Adrenal gland (tissue), 12 donors: Measurements from ENCODE around the gene SLC35E2B. TPM values are rescaled to one million over a fixed set of nuclear protein-coding genes. Genes with fewer than 3 reads are reported as not detected.
A peak's percentile ranks its signal among the peaks of the same experiment; 100 is the strongest.
"Not testable (repeated sequence)": the region's sequence is repeated elsewhere in the genome, so short reads cannot be mapped to it uniquely, and the experiment has no call there.

ENCODE experiments used
- DNase-seq, 7 donors: peaks; one replicate each; pipeline ENCODE4 v3.0.0-alpha.2; 2019 to 2020
- H3K27ac ChIP-seq, 5 donors: fragments of 200-600 bp; sonication (generic) in 4 of 5; 1 replicate in 3 of 5; 2 replicates in 2 of 5; pipeline versions ENCODE4 v1.5.1 to v1.8.0; 2016 to 2020; ENCODE audit warnings: mild to moderate bottlenecking in 1 of 5
- H3K27me3 ChIP-seq: fragments of 200-600 bp; 2 replicates; pipeline ENCODE4 v1.8.0; 2021
- H3K36me3 ChIP-seq, 2 donors: fragments of 200-600 bp; replicated peaks in 1 of 2; 1 replicate in 1 of 2; 2 replicates in 1 of 2; pipeline versions ENCODE4 v1.5.1 to v1.8.0; 2018 to 2022
- H3K4me1 ChIP-seq, 2 donors: fragments of 200-600 bp; replicated peaks in 1 of 2; 1 replicate in 1 of 2; 2 replicates in 1 of 2; pipeline versions ENCODE4 v1.5.1 to v1.8.0; 2018 to 2021
- H3K4me3 ChIP-seq, 4 donors: fragments of 200-600 bp; sonication (generic) in 3 of 4; one replicate each; pipeline ENCODE4 v1.5.1; 2016 to 2018
- H3K9me3 ChIP-seq, 3 donors: fragments of 200-600 bp; sonication (generic) in 1 of 3; replicated peaks in 1 of 3; 1 replicate in 2 of 3; 2 replicates in 1 of 3; pipeline versions ENCODE4 v1.5.1 to v1.8.0; 2016 to 2021
- CTCF ChIP-seq, 6 experiments: fragments of 450-650 bp in 4 of 6; fragments of 200-600 bp in 2 of 6; sonication (generic) in 1 of 6; IDR thresholded peaks; 1 replicate in 5 of 6; 2 replicates in 1 of 6; pipeline versions ENCODE4 v1.5.1 to v1.8.0; 2016 to 2021; ENCODE audit warnings: antibody characterized with exemption in 6 of 6, mild to moderate bottlenecking in 2 of 6, moderate library complexity in 1 of 6
- POLR2A ChIP-seq, 2 donors: fragments of 450-650 bp; IDR thresholded peaks; one replicate each; pipeline ENCODE4 v1.6.1; 2017; ENCODE audit warnings: antibody characterized with exemption in 2 of 2, mild to moderate bottlenecking in 2 of 2, moderate library complexity in 1 of 2
- WGBS, 4 donors: extraction: QIAGEN DNeasy Blood & Tissue Kit in 2 of 4; methylation state at CpG; one replicate each; pipeline versions ENCODE4 v1.1.5 to v1.1.7; 2013 to 2017; 5-methylcytosine and 5-hydroxymethylcytosine counted together
- intact Hi-C, 2 donors: fragments of 100-400 bp; cut with DNase I; formaldehyde crosslinking; loops; one replicate each; pipeline versions ENCODE4 v1.14.1 to v1.15.0; 2022 to 2023
- polyA plus RNA-seq, 3 donors: library from polyadenylated mRNA; stranded (reverse); fragments of 200-250 nt in 2 of 3; fragments of 350-450 nt in 1 of 3; fragmentation: Illumina TruSeq in 1 of 3; extraction: RNeasy Lipid Tissue Mini Kit (QIAGEN cat#74804) in 1 of 3; gene quantifications; one replicate each; pipeline ENCODE4 v1.2.3, GENCODE V29; 2013 to 2014
- total RNA-seq, 9 donors: library from RNA; depleted of rRNA in 4 of 9; stranded (reverse); fragments of >200 nt in 4 of 9; fragments of 120-200 nt in 1 of 9; fragmentation: NEBNext Ultra II Directional in 1 of 9; extraction: Animal tissue kit (Norgen Biotek cat#: 25700) in 1 of 9; gene quantifications; one replicate each; pipeline versions ENCODE4 v1.1.0 to v1.2.4, GENCODE V29; 2013 to 2023
- donor health status: healthy with polysubstance abuse.
- donor health status: Bipolar disorder and iron deficiency.
- donor health status: DM: yes; HTN: yes; CAD: no.
- donor health status: DM: no; HTN: no; CAD: no.
- donor health status: DM: no; HTN: no; CAD: no.
- donor health status: DM: yes; HTN: yes; CAD: no.

Gene SLC35E2B
- total and polyA plus RNA-seq, 12 donors: 11.2 to 89.5 (median 48.3) TPM

GRCh38 chr1:1636621-1637478 is 55.7 kb downstream of the SLC35E2B start:
- H3K4me3 ChIP-seq, H3K4me1 ChIP-seq, H3K9me3 ChIP-seq, H3K27me3 ChIP-seq, H3K27ac ChIP-seq, intact Hi-C loops: not testable (repeated sequence)
- DNase-seq: peak in 2 of 7 donors; percentile 6 to 19
- WGBS, 4 donors: 92 to 100% (median 94%) methylated on average over 5 to 37 of the region's 37 CpGs
- peaks cover 0 to 11% of the 10 kb centered on the region in 2 donors for H3K36me3 ChIP-seq

- DNase-seq: peak in 2 of 7 donors; percentile 7 to 13
- H3K4me1 ChIP-seq, intact Hi-C loops: not testable (repeated sequence)
Observed at GRCh38 chr1:1634613-1635012, 58.0 kb downstream of the SLC35E2B start.

GRCh38 chr1:1633409-1633808 is 59.2 kb downstream of the SLC35E2B start:
- H3K4me3 ChIP-seq, H3K4me1 ChIP-seq, DNase-seq, intact Hi-C loops, H3K27me3 ChIP-seq, H3K27ac ChIP-seq, H3K9me3 ChIP-seq: not testable (repeated sequence)
- peaks cover 0 to 15% of the 10 kb centered on the region in 2 donors for H3K36me3 ChIP-seq
- WGBS, 4 donors: no CpG with 5 or more reads among the region's 35 CpGs

More at GRCh38 chr1:1634613-1635012, 58.0 kb downstream of the SLC35E2B start:
- not testable (repeated sequence) for H3K27ac ChIP-seq, H3K27me3 ChIP-seq, H3K9me3 ChIP-seq, H3K4me3 ChIP-seq
- H3K36me3 ChIP-seq: peaks cover 0 to 11% of the 10 kb centered on the region in 2 donors
- WGBS, 4 donors: 88 to 100% (median 92%) methylated on average over 2 to 10 of the region's 13 CpGs

GRCh38 chr1:1631782-1632420 is 60.7 kb downstream of the SLC35E2B start, which contains the start of gene MMP23B:
TSS of gene MMP23B (plus strand) at chr1:1632173. CDS start at chr1:1632219, 46 bp downstream.
- WGBS, 4 donors: 3 to 6% (median 4%) methylated on average over 13 to 47 of the region's 48 CpGs; no CpG with 5 or more reads in 1 of the 4 donors
- peak in 2 of 7 donors; percentile 8 to 18 for DNase-seq
- Histone ChIP-seq H3K36me3 (peaks cover 0 to 15% of the 10 kb centered on the region in 2 donors), H3K4me1 (peaks cover 0 to 5% of the 10 kb centered on the region in 2 donors), H3K27me3 (peaks cover 7% of the 10 kb centered on the region), H3K9me3 (no peaks in the 10 kb centered on the region), H3K27ac (peak within 1 kb of the TSS in 4 of 5 donors; percentile 10 to 85 (median 49)), H3K4me3 (peak within 1 kb of the TSS in 1 of 4 donors; percentile 22)
- TF ChIP-seq CTCF (IDR thresholded peaks at IDR 0.05) (no peak), POLR2A (IDR thresholded peaks at IDR 0.05) (no peak)
- intact Hi-C loops: no loop called here

- H3K4me3 ChIP-seq: peak overlapping the region in 1 of 4 donors; percentile 19
- TF ChIP-seq CTCF (IDR thresholded peaks at IDR 0.05) (no peak), POLR2A (IDR thresholded peaks at IDR 0.05) (no peak)
- DNase-seq: peak in 4 of 7 donors; percentile 55 to 74 (median 64)
- WGBS, 4 donors: 9 to 41% (median 15%) methylated on average over 5 to 76 of the region's 79 CpGs
- intact Hi-C loops: no loop called here
- peaks cover 0 to 12% of the 10 kb centered on the region in 2 donors for H3K36me3 ChIP-seq
- H3K9me3 ChIP-seq: no peaks in the 10 kb centered on the region
- H3K27me3 ChIP-seq: peaks cover 7% of the 10 kb centered on the region
- H3K4me1 ChIP-seq: peaks cover 0 to 5% of the 10 kb centered on the region in 2 donors
- peak overlapping the region in 4 of 5 donors; percentile 10 to 85 (median 49) for H3K27ac ChIP-seq
Observed at GRCh38 chr1:1630965-1631781, 61.4 kb downstream of the SLC35E2B start.
